UCSD-AML1 (cell line): ENCODE data around the gene SPEM1.

Experiments
- DNase-seq: peaks from one replicate; lab custom pipeline; 2025; ENCODE audit not compliant: unreplicated experiment; lab: John Stamatoyannopoulos, UW

The SPEM1 gene

GRCh38 chr17:7440113-7440833 is 20.1 kb downstream of the SPEM1 start:
- DNase-seq = no peak

DNA sequence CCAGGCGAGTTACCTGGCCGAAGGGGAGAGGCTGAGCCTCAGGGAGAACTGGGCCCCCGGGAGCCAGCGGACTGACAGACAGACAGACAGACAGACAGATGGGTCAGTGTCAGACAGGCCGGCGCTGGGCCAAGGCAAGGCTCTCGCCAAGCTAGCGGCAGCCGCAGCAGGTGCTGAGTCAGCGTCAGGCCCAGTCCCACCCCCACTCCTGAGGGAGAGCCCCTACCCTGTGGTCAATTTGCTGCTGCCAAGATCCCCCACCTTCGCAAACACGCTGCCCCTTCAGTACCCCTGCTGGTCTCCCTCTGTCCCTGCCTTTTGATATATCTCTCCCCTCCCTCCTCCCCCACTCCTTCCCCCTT is 20.7 kb downstream of the SPEM1 start:
- DNase-seq = no peak

- DNase-seq = no peak
Measured at GRCh38 chr17:7441266-7441665, 21.1 kb downstream of the SPEM1 start.

DNA sequence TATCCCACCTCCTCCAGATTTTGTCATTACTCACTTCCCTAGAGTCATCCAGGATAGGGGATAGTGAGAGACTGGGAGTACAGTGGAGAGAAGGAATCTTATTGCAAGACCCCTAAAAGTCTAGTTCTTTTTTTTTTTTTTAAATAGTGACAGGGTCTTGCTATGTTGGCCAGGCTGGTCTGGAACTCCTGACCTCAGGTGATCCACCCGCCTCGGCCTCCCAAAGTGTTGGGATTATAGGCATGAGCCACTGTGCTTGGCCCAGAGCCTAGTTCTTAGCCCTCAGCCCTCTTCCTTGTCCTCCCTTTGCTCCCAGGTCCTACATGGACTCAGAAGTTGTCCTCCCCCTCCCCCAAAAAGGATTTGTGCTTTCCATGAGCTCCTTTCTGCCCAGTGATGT is 22.0 kb downstream of the SPEM1 start:
- no peak for DNase-seq

GRCh38 chr17:7443499-7444485 is 23.7 kb downstream of the SPEM1 start:
- DNase-seq = no peak

GRCh38 chr17:7444682-7445618 is 24.8 kb downstream of the SPEM1 start, which contains the start of gene CHRNB1:
Gene CHRNB1, plus strand, starts transcription at chr17:7445061. Its CDS starts 67 bp downstream, at chr17:7445128.
- no peak for DNase-seq

DNA sequence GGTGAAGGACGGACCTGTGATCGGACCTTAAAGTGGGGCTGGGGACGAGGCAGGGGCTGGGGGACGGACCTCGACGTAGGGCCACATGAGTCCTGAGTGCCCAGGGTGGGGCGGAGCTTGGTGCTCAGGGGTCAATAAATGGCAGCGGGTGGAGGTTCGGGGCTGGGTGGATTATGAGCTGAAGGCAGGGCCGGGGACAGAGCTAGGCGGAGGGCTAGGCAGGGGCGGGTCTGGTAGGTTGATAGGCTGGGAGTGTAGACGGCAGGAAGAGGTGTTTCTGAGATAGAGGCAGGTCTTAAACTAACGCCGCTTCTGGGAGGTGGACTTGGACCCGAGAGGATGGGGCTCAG is 25.5 kb downstream of the SPEM1 start:
- no peak for DNase-seq

DNA sequence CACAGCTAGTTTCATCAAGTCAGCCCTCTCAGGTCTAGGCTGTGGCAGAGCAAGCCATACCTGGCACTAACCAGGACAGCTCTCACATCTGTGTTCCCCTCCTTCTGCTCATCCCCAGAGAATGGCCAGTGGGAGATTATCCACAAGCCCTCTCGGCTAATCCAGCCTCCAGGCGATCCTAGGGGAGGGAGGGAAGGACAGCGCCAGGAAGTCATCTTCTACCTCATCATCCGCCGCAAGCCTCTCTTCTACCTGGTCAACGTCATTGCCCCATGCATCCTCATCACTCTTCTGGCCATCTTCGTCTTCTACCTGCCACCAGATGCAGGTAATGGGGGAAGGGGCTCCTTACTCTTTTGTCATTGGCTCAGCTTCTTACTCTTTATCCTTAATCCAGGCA is 28.3 kb downstream of the SPEM1 start:
- no peak for DNase-seq

DNA sequence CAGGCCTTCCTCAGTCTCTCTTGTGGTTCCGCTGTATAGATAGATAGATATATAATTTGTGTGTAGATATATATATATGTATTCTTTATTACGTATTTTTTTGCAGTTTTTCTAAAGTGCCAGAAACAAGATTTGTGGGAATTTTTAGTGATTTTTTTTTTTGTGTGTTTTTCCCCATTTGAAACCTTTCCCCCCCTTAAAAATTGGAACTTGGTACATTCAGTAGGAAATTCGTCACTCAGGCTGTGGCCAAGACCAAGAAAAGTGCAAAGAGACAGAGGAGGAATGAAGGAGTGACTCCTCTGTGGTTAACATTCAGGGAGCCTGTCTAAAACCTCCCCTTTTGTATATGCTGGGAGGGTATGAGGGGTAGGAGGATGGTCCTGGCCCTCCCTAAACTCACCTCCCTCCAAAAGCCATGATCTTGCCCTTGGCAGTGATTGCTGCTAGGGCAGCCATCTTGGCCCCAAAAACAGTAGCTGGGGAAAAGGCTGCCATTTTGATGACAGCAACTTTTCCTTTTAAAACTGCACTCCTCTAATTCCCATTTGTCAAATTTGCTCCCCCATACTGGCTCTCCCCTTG is 39.9 kb downstream of the SPEM1 start:
- no peak for DNase-seq

DNA sequence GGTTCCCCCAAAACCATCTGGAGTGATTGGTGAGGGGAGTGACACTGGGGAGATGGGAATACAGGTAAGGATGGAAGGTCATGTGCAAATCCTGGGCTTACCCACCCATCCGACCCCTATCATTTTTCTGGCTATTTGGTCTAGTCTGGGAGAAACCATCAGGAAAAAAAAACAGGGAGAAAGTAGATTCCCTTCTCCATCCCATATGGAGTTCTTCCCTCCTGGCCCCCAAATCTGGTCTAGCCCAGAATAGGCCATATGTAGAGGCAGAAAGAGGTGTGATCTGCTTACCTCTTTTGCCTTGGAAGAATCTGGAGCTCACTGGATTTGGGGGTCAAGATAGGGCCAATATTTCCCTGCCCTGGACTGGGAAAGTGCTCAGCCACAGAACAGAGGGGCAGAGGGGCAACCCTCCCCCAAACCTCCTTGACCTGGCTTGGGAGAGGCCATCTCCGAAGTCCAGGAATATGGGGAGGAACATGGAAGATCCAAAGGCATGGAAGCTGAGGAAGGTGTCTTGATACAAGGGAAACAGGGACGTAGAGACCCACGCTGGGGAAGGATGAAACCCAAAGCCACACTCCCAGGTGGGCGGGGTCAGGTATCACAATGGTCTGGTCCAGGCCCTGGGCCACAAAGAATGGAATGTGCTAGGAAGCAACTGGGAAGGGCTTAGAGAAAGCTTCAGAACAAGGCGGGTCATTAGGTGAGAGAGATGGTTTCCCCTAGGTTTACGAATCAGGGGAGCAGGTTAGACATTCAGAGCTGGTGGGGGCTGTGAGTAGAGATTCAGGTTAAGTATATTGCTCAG is 40.9 kb downstream of the SPEM1 start:
- no peak for DNase-seq

GRCh38 chr17:7462474-7463371 is 42.6 kb downstream of the SPEM1 start:
- no peak for DNase-seq

DNA sequence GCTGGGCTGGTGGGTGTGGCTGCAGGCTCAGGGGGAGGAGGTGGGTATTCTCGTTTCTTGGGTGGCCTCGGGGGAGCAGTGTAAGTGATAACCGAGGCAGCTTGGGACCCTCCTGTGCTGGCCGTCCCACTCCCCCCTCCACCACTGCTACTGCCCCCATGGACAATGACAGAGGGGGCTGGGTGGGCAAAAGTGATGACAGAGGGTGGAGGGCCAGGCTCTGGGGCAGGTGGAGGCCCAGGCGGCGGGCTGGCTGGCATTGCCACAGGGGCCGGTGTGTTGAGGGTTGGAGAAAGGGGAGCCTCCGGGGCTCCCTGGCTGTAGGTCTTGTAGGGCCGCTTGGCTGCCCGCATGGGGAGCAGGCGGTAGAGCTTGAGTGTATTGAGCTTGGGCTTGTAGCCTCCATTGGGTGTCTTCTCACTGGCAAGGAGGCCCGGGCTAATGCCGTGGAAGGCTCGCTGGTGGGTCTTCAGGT is 43.3 kb downstream of the SPEM1 start:
- no peak for DNase-seq

GRCh38 chr17:7464081-7464480 is 44.0 kb downstream of the SPEM1 start:
- DNase-seq = no peak

- no peak for DNase-seq
Measured at GRCh38 chr17:7465597-7466275, 45.6 kb downstream of the SPEM1 start.

DNA sequence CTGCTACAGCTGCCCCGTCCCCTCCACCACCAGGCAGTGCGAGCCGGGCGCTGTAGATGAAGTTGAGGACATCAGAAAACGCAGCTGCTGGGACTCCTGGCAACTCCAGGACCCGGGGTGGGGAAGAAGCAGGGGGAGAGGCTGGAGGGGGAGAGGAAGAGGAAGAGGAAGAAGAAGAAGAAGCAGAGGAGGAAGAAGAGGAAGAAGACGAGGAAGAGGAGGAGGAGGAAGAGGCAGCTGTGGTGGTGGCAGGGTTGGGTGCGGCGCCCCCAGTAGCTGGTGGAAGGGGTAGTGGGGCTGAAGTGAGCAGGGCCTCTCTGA is 46.2 kb downstream of the SPEM1 start:
- no peak for DNase-seq

GRCh38 chr17:7466639-7467341 is 46.7 kb downstream of the SPEM1 start:
- no peak for DNase-seq

DNA sequence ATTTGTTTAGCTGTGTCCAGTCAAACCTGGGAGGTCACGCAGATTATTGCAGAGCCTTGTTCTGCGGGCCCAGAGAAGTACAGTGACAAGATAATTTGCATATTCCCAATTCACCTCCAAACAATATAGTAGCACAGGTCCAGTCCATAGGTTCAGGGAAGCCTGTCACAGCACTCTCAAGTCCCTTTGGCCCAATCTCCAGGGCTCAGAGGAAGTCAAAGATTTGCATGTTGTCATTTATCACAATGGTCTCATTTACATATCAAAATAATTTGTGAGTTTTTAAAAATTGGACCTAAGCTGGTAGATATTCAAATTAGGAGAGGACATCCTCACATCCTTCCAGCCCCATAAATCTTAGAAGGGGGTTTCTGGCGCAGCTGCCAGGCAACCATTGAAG is 47.4 kb downstream of the SPEM1 start:
- DNase-seq = no peak

GRCh38 chr17:7468290-7468689 is 48.2 kb downstream of the SPEM1 start:
- no peak for DNase-seq
